Measurements from ENCODE around the gene S1PR2. TPM values are rescaled to one million over a fixed set of nuclear protein-coding genes. Genes with fewer than 3 reads are reported as not detected.

The S1PR2 gene
- total and polyA plus RNA-seq, 9 of the 15 experiments (the other 6 are each of a cell fraction or from before 2014, with no cell fraction given) = 1.5 to 3.9 (median 2.0) TPM

DNA sequence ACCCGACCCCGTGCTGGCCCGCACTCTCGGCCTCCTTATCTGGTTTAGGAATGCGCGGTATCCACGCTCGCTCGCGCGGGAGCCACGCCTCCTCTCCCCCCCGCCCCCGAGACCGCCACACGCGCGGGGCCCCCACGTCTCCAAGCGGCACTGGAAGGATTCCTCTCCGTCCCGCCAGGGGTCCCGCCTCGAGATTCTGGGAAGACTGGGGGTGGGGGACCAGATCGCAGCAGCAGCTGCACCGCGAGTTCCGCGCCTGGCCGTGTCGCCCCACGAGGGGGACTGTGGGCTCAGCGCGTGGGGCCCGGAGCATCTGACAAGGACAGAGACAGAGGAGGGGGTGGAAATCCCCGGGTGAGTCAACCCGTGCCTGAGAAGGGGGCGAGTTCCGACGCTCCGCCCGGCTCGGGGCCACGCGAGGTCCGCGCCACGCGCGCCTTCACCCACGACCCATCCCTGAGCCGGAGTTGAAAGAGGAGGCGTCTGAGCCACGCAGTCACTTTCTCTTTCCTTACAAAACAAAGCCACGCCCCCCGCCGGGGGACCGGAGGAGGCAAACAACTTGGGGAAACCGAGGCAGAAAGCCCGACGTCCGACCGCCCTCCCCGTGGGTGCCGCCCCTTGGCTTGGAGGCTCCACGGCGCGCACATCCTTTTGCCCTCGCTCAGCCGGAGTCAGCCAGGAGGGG is 814 bp downstream of the S1PR2 start:
- peaks cover 17% of the 10 kb centered on the region for H3K79me2 ChIP-seq (ENCODE audit: control insufficient read depth, insufficient read depth, low read length)
- TF ChIP-seq HDAC2 (IDR thresholded peaks at IDR 0.05) = peak; percentile 18; the same call in 1 of the 2 replicates
- TF ChIP-seq, protein P1, sequence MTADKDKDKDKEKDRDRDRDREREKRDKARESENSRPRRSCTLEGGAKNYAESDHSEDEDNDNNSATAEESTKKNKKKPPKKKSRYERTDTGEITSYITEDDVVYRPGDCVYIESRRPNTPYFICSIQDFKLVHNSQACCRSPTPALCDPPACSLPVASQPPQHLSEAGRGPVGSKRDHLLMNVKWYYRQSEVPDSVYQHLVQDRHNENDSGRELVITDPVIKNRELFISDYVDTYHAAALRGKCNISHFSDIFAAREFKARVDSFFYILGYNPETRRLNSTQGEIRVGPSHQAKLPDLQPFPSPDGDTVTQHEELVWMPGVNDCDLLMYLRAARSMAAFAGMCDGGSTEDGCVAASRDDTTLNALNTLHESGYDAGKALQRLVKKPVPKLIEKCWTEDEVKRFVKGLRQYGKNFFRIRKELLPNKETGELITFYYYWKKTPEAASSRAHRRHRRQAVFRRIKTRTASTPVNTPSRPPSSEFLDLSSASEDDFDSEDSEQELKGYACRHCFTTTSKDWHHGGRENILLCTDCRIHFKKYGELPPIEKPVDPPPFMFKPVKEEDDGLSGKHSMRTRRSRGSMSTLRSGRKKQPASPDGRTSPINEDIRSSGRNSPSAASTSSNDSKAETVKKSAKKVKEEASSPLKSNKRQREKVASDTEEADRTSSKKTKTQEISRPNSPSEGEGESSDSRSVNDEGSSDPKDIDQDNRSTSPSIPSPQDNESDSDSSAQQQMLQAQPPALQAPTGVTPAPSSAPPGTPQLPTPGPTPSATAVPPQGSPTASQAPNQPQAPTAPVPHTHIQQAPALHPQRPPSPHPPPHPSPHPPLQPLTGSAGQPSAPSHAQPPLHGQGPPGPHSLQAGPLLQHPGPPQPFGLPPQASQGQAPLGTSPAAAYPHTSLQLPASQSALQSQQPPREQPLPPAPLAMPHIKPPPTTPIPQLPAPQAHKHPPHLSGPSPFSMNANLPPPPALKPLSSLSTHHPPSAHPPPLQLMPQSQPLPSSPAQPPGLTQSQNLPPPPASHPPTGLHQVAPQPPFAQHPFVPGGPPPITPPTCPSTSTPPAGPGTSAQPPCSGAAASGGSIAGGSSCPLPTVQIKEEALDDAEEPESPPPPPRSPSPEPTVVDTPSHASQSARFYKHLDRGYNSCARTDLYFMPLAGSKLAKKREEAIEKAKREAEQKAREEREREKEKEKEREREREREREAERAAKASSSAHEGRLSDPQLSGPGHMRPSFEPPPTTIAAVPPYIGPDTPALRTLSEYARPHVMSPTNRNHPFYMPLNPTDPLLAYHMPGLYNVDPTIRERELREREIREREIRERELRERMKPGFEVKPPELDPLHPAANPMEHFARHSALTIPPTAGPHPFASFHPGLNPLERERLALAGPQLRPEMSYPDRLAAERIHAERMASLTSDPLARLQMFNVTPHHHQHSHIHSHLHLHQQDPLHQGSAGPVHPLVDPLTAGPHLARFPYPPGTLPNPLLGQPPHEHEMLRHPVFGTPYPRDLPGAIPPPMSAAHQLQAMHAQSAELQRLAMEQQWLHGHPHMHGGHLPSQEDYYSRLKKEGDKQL (CRISPR knock-in tag; IDR thresholded peaks at IDR 0.05; ENCODE audit: borderline replicate concordance) = 0 out of 2 replicates have a peak, but pooled peaks have one; percentile 44
- no peak for TF ChIP-seq STAT5A (IDR thresholded peaks at IDR 0.05; ENCODE audit: borderline replicate concordance, low read length)
- TF ChIP-seq, protein P2, sequence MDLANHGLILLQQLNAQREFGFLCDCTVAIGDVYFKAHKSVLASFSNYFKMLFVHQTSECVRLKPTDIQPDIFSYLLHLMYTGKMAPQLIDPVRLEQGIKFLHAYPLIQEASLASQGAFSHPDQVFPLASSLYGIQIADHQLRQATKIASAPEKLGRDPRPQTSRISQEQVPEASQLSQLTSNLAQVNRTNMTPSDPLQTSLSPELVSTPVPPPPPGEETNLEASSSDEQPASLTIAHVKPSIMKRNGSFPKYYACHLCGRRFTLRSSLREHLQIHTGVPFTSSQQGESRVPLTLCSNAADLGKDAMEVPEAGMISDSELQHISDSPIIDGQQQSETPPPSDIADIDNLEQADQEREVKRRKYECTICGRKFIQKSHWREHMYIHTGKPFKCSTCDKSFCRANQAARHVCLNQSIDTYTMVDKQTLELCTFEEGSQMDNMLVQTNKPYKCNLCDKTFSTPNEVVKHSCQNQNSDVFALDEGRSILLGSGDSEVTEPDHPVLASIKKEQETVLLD (IDR thresholded peaks at IDR 0.05) = peak; percentile 87
- peak; percentile 55; the same call in 1 of the 2 replicates for TF ChIP-seq CHD2 (IDR thresholded peaks at IDR 0.05; ENCODE audit: low read depth, low read length)
- TF ChIP-seq RBM14 (IDR thresholded peaks at IDR 0.05; ENCODE audit: borderline replicate concordance, insufficient read depth, low read depth, low read length) = 0 out of 2 replicates have a peak, but pooled peaks have one; percentile 35
- TF ChIP-seq GATAD2A (IDR thresholded peaks at IDR 0.05) = peak; percentile 74
- TF ChIP-seq, protein P3, sequence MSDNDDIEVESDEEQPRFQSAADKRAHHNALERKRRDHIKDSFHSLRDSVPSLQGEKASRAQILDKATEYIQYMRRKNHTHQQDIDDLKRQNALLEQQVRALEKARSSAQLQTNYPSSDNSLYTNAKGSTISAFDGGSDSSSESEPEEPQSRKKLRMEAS (CRISPR knock-in tag; IDR thresholded peaks at IDR 0.05) = peak; percentile 11; the same call in 1 of the 2 replicates
- TF ChIP-seq, protein P4, sequence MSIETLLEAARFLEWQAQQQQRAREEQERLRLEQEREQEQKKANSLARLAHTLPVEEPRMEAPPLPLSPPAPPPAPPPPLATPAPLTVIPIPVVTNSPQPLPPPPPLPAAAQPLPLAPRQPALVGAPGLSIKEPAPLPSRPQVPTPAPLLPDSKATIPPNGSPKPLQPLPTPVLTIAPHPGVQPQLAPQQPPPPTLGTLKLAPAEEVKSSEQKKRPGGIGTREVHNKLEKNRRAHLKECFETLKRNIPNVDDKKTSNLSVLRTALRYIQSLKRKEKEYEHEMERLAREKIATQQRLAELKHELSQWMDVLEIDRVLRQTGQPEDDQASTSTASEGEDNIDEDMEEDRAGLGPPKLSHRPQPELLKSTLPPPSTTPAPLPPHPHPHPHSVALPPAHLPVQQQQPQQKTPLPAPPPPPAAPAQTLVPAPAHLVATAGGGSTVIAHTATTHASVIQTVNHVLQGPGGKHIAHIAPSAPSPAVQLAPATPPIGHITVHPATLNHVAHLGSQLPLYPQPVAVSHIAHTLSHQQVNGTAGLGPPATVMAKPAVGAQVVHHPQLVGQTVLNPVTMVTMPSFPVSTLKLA (conservative IDR thresholded peaks at IDR 0.05) = peak in 1 of 2 experiments; percentile 14; a peak in 2 of 4 replicates
- TF ChIP-seq EGR1 (conservative IDR thresholded peaks at IDR 0.05) = peak; percentile 11; the same call in 1 of the 2 replicates
- no peak for TF ChIP-seq FOXM1 (IDR thresholded peaks at IDR 0.05; ENCODE audit: low read depth)
- 0 out of 2 replicates have a peak, but pooled peaks have one; percentile 18 for TF ChIP-seq FOXM1 (CRISPR knock-in tag; IDR thresholded peaks at IDR 0.05; ENCODE audit: low read depth)

More for the DNA sequence above, 814 bp downstream of the S1PR2 start:
- POLR2A ChIA-PET = interaction anchor here (0.6 kb wide), 1 partner anchor 14 kb away, joined by 5 read pairs; no protein-coding TSS in a partner anchor
- peak overlapping the region; percentile 77 to 98 for H3K9ac ChIP-seq (ENCODE audit: insufficient read depth in 1 of 2, low read depth in 2 of 2, low read length in 2 of 2)
- no peaks in the 10 kb centered on the region for H3K36me3 ChIP-seq (ENCODE audit: control insufficient read depth, insufficient read depth, low read length)
- H3K27me3 ChIP-seq (ENCODE audit: control insufficient read depth in 2 of 2, insufficient read depth in 2 of 2, low read length in 2 of 2) = no peaks in the 10 kb centered on the region
- no peaks in the 10 kb centered on the region for H3K9me1 ChIP-seq (ENCODE audit: control insufficient read depth, insufficient read depth, low read length)
- FAIRE-seq (no peak), ATAC-seq (no peak), DNase-seq (ENCODE audit: extremely low read depth in 1 of 4, low spot score in 3 of 4) (peak in 2 of 4 experiments; percentile 71 to 72)
- BruUV-seq (replicated peaks) = TSS peak; percentile 51
- in situ Hi-C loops (cut with MboI) = no loop called here
- intact Hi-C loops (cut with micrococcal nuclease) = no loop called here
- H3K4me1 ChIP-seq (replicated peaks in 1 of 2; ENCODE audit: control insufficient read depth in 2 of 2, insufficient read depth in 2 of 2, low read length in 2 of 2) = peaks cover 20 to 32% of the 10 kb centered on the region in 2 experiments; a peak in 4 of 5 replicates
- H4K20me1 ChIP-seq (replicated peaks; ENCODE audit: control insufficient read depth, insufficient read depth, low read length) = 0 out of 2 replicates have a peak, but pooled peaks cover 4% of the 10 kb centered on the region
- H3K4me2 ChIP-seq (ENCODE audit: insufficient read depth, low read length) = peak overlapping the region; percentile 81
- H2AFZ ChIP-seq (ENCODE audit: low read depth, low read length) = peak overlapping the region; percentile 93
- 4% methylated on average over 48 of the region's 70 CpGs for WGBS (ENCODE audit: insufficient coverage, low coverage, missing lambda C conversion rate)
- H3K9me3 ChIP-seq (replicated peaks; ENCODE audit: control insufficient read depth, insufficient read depth, low read depth, low read length) = no peaks in the 10 kb centered on the region
- H3K27ac ChIP-seq (ENCODE audit: extremely low read depth, low read depth, low read length) = peak overlapping the region; percentile 83; the same call in 2 of the 3 replicates
- peak overlapping the region; percentile 91 for H3K4me3 ChIP-seq
- CTCF ChIA-PET (ENCODE audit: low intra/inter-chr PET ratio) = interaction anchor here (1.1 kb wide), 1 partner anchor 159 kb away, joined by 3 read pairs; no protein-coding TSS in a partner anchor

Data from K562 (cell line).